HG03571 (cell line): ENCODE data around the gene IL37.

Experiments
- ATAC-seq: cut with Tn5 transposase; IDR thresholded peaks from one replicate; pipeline ENCODE4 v1.9.1; 2021; ENCODE audit not compliant: unreplicated experiment

Gene IL37, protein sequence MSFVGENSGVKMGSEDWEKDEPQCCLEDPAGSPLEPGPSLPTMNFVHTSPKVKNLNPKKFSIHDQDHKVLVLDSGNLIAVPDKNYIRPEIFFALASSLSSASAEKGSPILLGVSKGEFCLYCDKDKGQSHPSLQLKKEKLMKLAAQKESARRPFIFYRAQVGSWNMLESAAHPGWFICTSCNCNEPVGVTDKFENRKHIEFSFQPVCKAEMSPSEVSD

DNA sequence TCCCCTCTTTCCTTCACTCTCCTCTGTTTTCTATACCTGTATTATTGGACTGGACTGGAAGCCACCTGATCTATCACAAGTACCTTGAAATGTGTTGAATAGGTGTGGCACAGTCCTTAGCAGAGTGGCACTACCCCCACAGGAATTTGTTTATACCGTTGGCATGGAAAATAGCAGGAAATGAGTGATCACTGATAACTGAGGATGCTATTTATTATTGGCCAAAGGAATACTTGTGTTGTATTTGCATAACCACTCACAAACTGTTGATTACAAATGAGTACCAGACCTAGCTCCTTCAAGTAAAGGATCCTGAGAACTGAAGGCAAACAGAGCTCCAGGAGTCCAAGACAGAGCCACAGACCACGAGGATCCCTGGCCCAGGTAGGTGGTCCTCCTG lies at the start of gene IL37:
TSS of gene IL37 (plus strand) at position 301 of the 400 bp plus-strand sequence. CDS start 1,848 bp downstream, outside the sequence.
- ATAC-seq, result no peak

GRCh38 chr2:112864072-112864471 lies 46.9 kb upstream of the IL37 start:
- no peak for ATAC-seq

DNA sequence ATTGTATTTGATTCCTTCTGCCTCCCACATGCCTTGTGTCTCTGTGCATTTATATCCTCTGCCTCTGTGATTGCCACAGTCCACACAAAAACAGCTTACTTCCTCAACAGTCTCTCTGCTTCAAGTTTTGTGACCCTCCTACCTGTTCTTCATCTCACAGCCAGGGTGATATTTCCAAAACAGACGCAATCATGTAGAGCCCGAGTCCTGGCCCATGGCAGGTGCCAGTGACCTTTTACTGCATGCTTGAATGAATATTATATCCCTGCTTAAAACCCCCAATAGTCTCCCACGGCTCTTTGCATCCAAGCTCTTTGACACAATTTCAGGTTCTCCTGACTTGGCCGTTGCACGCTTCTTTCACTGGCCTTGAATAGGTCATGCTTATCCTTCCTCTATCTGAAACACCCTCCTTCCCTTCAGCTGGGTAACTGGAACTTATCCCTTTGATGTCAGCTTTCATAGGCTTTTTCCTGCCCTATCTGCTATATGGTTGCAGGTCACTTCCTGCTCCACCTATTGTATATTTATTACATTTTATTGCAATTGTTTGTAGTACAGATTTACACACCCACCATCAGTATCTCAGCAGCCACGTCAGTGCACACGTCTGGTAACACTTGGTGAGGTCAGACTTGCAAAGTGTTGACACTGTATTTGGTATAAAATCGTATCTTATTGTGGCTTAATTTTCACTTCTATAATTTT lies 44.7 kb upstream of the IL37 start:
- no peak for ATAC-seq

DNA sequence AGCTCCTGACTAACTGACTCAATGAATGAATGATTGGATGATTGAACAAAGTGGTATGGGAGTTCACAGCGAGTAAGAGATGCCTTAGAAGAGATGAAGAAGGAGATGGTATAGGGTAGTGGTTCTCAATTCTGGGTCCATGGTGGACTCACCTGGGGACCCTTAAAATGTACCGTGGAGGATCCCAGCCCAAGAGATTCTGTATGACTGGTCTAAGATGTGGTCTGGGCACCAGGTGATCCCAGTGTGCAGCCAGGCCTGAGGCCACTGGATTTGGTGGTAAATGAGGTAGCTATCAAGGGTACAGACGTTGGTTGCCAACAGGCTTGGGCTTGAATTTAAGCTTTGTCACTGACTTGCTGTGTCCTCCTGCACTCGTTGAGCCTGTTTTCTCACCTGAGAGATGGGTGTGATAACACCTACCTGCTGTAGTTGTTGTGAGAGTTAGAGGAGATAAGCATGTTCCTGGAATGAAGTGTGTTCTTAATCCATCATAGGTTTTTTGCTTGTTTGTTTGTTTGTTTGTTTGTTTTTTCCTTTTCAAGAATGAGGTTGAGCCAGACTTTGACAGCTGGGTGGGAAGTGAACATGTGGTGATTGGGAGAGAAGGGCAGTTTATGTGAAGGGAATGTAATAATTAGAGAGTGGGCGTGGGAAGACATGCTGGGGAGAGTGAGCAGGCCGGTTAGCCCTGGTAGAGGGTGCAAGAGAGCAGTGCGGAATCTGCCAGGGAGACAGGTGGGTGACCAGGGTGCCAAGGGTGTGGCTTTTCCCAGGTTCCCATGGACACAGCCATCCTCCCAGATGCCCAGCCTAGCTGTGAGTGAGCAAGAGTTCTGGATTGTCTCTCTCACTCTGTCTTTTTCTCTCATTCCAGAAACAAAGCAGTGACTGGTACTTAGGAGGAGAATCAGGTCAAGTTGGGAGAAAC lies 43.0 kb upstream of the IL37 start:
- ATAC-seq, result no peak

DNA sequence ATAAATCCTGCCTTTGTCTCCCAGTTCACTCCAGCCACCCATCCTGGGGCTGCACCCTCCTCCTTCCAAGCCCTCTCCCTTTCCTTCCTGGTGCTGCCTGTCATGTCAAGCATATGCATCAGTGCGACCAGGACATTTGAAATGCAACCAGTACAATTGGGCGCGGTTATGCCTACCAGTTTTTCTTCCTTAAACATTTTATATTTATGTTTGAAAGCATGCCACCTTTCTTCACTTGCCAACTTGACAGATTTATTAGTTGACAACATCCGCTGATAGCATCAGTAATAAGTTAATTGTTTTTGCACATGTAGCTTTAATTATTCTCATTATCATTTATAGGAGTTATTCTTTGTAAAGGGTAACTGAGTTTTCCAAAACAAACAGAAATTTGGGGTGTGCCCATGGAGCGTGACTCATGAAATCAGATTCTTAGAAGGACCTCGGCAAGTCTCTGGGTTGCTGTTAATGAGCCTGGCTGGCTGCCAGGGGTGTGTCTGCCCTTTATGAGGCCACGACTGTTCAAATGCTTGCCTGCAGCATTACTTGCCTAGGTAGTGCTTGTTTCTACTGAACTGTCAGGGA lies 41.6 kb upstream of the IL37 start:
- ATAC-seq, result no peak

- no peak for ATAC-seq
Measured at GRCh38 chr2:112870841-112871835, 39.8 kb upstream of the IL37 start.

- no peak for ATAC-seq
Measured at GRCh38 chr2:112876257-112876970, 34.6 kb upstream of the IL37 start.

DNA sequence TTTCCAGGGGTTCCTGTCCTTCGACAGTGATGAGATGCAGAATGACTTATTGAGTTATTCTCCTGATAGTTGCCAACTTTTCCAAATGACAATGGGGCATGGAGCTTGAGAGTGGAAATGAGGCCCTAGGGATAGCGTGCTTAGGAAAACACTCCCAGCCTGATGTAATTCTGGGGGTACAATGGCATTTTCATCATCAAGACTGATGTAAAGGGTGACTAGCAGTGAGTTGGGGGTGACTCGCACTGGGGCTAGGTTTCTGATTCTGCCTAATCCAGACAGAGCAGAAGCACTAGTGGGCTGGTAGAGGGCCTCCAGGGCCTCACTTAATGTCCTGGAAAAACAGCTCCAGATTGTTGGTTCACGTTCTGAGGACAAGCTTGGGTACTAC lies 34.0 kb upstream of the IL37 start:
- no peak for ATAC-seq

- no peak for ATAC-seq
Measured at GRCh38 chr2:112877423-112877822, 33.5 kb upstream of the IL37 start.

- ATAC-seq, result no peak
Measured at GRCh38 chr2:112879491-112880041, 31.4 kb upstream of the IL37 start.

DNA sequence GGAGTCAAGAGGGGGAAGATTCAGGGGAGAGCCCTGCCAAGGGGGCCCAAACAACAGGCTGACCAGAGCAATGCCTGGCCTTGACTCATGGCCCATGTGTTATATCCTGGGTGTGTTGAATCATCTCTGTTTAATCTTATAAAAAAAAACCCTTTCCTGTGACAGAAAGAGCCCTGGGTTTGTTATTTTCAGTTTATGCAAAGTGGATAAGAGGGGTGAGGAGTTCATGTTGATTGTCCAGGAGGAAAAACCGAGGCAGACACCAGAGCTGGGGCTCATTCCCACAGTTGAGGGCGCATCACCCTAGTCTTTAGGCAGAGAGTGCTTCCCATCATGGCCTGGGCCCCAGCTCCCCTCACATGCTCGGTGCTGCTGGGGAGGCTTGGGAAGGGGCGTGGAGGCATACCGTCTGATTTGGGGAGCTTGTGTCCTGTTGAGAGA lies 30.9 kb upstream of the IL37 start:
- ATAC-seq, result no peak

DNA sequence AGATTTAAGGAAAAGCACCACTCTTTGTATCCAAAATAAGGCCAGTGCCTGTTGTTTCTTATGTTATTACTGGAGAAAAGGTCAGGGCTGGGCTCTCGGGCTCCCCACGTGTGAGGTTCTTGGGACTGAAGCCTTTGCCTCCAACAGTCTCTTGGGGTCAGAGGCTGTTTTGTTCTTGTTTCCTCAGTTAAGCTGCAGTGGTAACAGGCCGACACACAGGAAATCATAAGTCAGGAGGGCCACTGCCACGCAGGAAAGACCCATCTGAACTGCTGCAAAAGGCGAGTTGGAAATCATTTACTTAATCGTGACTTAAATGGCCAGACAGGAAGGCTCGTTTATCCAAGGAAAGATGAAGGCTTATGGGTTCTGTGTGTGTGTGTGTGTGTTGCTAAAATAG lies 30.3 kb upstream of the IL37 start:
- ATAC-seq, result no peak

GRCh38 chr2:112881217-112881985 lies 29.6 kb upstream of the IL37 start:
- peak; percentile 77 for ATAC-seq

DNA sequence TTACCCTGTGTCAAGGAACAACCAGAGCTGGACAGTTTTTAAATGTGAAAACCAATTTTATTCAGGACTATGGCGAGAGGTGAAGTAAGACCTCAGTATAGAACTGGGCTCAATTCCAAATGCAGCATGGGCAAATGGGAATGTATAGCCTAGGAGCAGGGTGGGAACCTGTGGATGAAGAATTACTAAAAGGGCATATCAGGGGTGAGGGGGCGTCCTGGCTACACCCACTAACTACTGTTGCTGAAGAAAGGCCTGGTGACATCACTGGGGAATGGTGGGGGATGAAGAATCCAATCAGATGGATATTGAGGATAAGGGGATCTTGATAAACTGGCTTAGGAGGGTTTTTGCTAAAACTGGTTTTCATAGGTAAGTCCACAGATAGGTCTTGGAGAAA lies 27.3 kb upstream of the IL37 start:
- ATAC-seq, result no peak

DNA sequence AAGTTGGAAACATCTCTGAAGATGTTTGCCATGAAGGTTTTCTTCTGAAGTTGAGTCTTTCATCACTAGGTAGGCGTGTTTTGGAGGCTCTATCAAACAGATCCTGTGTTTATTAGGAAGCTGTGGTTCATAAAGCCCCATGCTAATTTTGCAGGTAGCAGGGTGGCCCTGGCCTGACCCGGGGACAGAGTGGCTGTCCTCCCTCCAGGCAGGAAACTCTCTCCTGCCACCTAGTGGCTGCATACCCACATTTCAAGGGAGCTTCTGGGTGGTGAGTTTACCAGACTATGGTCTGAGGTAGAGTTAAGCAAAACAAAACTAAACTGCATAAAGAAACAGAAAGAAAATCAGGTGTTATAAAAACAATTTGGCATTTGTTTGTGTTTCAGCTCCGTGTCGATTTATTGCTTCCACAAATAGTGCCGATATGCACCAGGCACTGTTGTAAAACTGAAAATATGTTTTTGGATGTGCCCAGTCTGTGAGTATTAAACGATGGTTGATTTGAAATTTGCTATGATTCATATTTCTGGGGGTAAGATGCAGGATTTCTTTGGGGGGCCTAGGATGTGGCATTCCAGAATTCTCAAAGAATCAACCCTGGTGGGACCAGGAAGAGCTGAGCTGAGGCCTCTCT lies 26.0 kb upstream of the IL37 start:
- ATAC-seq, result no peak

GRCh38 chr2:112885506-112885902 lies 25.5 kb upstream of the IL37 start:
- ATAC-seq, result no peak

DNA sequence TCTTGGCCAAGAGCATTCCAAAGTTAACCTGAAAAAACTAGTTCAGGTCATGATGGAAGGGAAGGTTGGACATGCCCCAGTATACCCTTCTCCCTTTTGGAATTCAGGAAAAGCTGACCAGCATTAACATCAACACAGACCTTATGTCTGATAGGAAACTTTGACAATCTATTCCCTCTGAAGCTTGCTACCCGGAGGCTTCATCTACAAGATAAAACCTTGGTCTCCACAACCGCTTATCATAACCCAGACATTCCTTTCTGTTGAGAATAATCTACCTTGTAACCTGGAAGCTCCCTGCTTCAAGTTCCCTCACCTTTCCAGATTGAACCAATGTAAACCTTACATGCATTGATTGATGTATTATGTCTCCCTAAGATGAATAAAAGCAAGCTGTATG lies 24.7 kb upstream of the IL37 start:
- ATAC-seq, result no peak
